GM21528 (cell line): ENCODE measurements around the gene SPDEF.

Experiments used
- ATAC-seq: cut with Tn5 transposase; IDR thresholded peaks from one replicate; pipeline ENCODE4 v1.9.1; 2021; ENCODE audit warnings: mild to moderate bottlenecking, moderate library complexity; ENCODE audit not compliant: unreplicated experiment, low FRiP score

SPDEF gene

GRCh38 chr6:34490390-34491090 lies 65.6 kb downstream of the SPDEF start:
- ATAC-seq: no peak

GRCh38 chr6:34489207-34489805 lies 66.8 kb downstream of the SPDEF start:
- ATAC-seq: no peak
